Heart left ventricle (tissue), 16 donors: ENCODE measurements around the gene SRC. TPM values are rescaled to one million over a fixed set of nuclear protein-coding genes. Genes with fewer than 3 reads are reported as not detected.

ENCODE experiments used
- ATAC-seq, 4 donors: fragments of 200-7000 bp; cut with Tn5 transposase; one replicate each; pipeline ENCODE4 v1.9.1; 2020 to 2022; ENCODE audit warnings: moderate library complexity in 4 of 4, mild to moderate bottlenecking in 3 of 4, moderate number of reproducible peaks in 1 of 4
- DNase-seq, 5 donors: peaks; one replicate each; pipeline ENCODE4 v3.0.0-alpha.2; 2020
- H3K27ac ChIP-seq, 12 donors: fragments of 200-600 bp; sonication (generic) in 4 of 12; one replicate each; pipeline versions ENCODE4 v1.5.0 to v1.8.0; 2016 to 2022; ENCODE audit warnings: mild to moderate bottlenecking in 2 of 12
- H3K27me3 ChIP-seq, 9 donors: fragments of 200-600 bp; sonication (generic) in 2 of 9; one replicate each; pipeline versions ENCODE4 v1.5.1 to v1.8.0; 2016 to 2022; ENCODE audit warnings: mild to moderate bottlenecking in 3 of 9
- H3K36me3 ChIP-seq, 9 donors: fragments of 200-600 bp; sonication (generic) in 2 of 9; one replicate each; pipeline versions ENCODE4 v1.5.0 to v1.8.0; 2018 to 2022; ENCODE audit warnings: mild to moderate bottlenecking in 2 of 9
- H3K4me1 ChIP-seq, 12 donors: fragments of 200-600 bp; sonication (generic) in 4 of 12; one replicate each; pipeline versions ENCODE4 v1.5.0 to v1.8.0; 2016 to 2022; ENCODE audit warnings: mild to moderate bottlenecking in 3 of 12
- H3K4me3 ChIP-seq, 12 donors: fragments of 200-600 bp; sonication (generic) in 4 of 12; one replicate each; pipeline versions ENCODE4 v1.5.0 to v1.8.0; 2017 to 2022; ENCODE audit warnings: mild to moderate bottlenecking in 9 of 12, moderate library complexity in 4 of 12
- H3K9me3 ChIP-seq, 12 donors: fragments of 200-600 bp; sonication (generic) in 4 of 12; one replicate each; pipeline versions ENCODE4 v1.5.0 to v1.8.0; 2016 to 2022; ENCODE audit warnings: mild to moderate bottlenecking in 1 of 12
- CTCF ChIP-seq, 12 donors: fragments of 200-600 bp; sonication (generic) in 4 of 12; IDR thresholded peaks; one replicate each; pipeline versions ENCODE4 v1.5.0 to v1.8.0; 2018 to 2022; ENCODE audit warnings: antibody characterized with exemption in 12 of 12, mild to moderate bottlenecking in 5 of 12
- POLR2A ChIP-seq, 2 donors: fragments of 450-650 bp; IDR thresholded peaks; one replicate each; pipeline ENCODE4 v1.6.1; 2017; ENCODE audit warnings: antibody characterized with exemption in 2 of 2, mild to moderate bottlenecking in 2 of 2, moderate library complexity in 2 of 2
- WGBS, 4 donors: extraction: QIAGEN DNeasy Blood & Tissue Kit in 2 of 4; methylation state at CpG; one replicate each; pipeline versions ENCODE4 v1.1.5 to v1.1.7; 2013 to 2018; 5-methylcytosine and 5-hydroxymethylcytosine counted together
- intact Hi-C, 10 donors: fragments of 100-400 bp; cut with DNase I; formaldehyde crosslinking; loops; one replicate each; pipeline versions ENCODE4 v1.11.1 to v1.14.2; 2022
- polyA plus RNA-seq, 2 donors: library from polyadenylated mRNA; stranded (reverse); fragments of 200-250 nt; gene quantifications; one replicate each; pipeline ENCODE4 v1.2.3, GENCODE V29; 2013
- total RNA-seq, 9 donors: library from RNA; depleted of rRNA in 2 of 9; stranded (reverse); fragments of >200 nt in 2 of 9; fragmentation: NEBNext Ultra II Directional in 3 of 9; extraction: Animal tissue kit (Norgen Biotek cat#: 25700) in 3 of 9; gene quantifications; one replicate each; pipeline versions ENCODE4 v1.1.0 to v1.2.4, GENCODE V29; 2016 to 2023
- donor health status: ischemic (EF 13 %, LVEDD 7.1; RV severe dilation, severe dysfunction).
- donor health status: healthy with polysubstance abuse.
- donor health status: DM: no; HTN: yes; CAD: no.
- donor health status: DM: no; HTN: no; CAD: no.
- donor health status: ischemic (EF 25% LVEDD 6.9; RV normal size, moderate dysfunction).
- donor health status: ischemic (EF 25% LVEDD 5.7; RV mildly dilated, moderate dysfunction).
- donor health status: healthy.
- donor health status: DM: yes; HTN: yes; CAD: no.
- donor health status: ischemic (EF 35%, LVEDD 5.7; RV mildly dilated, moderate dysfunction).
- donor health status: nonischemic (EF 11% LVEDD 7.7; RV severe dilation, severe dysfunction).
- donor health status: DM: yes; HTN: yes; CAD: no.
- donor health status: PGD.
- donor health status: ischemic (EF 29% LVEDD 5.4; RV normal size, mild dysfunction).
- donor health status: nonischemic (EF 23%, LVEDD 6.1; RV moderate dilation, normal function).

The SRC gene
- total and polyA plus RNA-seq, 11 donors = 2.5 to 19.9 (median 5.1) TPM

GRCh38 chr20:37352608-37352980, 6.7 kb downstream of the SRC start:
- intact Hi-C loops = no loop called here
- Histone ChIP-seq H3K36me3 (no peaks in the 10 kb centered on the region), H3K4me3 (no peak overlapping the region), H3K4me1 (peaks cover 0 to 47% (median 0%) of the 10 kb centered on the region in 12 donors), H3K27me3 (no peaks in the 10 kb centered on the region), H3K9me3 (no peaks in the 10 kb centered on the region), H3K27ac (no peak overlapping the region)
- TF ChIP-seq POLR2A (IDR thresholded peaks at IDR 0.05) = no peak
- TF ChIP-seq CTCF (IDR thresholded peaks at IDR 0.05) = no peak
- no peak for DNase-seq
- no peak for ATAC-seq
- 82 to 91% (median 88%) methylated on average over 11 of the region's 11 CpGs for WGBS, 4 donors

- Histone ChIP-seq H3K27me3 (no peaks in the 10 kb centered on the region), H3K27ac (no peak overlapping the region), H3K4me1 (peaks cover 0 to 51% (median 4%) of the 10 kb centered on the region in 12 donors), H3K4me3 (no peak overlapping the region), H3K36me3 (no peaks in the 10 kb centered on the region), H3K9me3 (no peaks in the 10 kb centered on the region)
- no peak for DNase-seq
- TF ChIP-seq POLR2A (IDR thresholded peaks at IDR 0.05) = no peak
- no peak for TF ChIP-seq CTCF (IDR thresholded peaks at IDR 0.05)
- no peak for ATAC-seq
- 91 to 98% (median 93%) methylated on average over 13 of the region's 13 CpGs for WGBS, 4 donors
- intact Hi-C loops = no loop called here
Observed at GRCh38 chr20:37353285-37353849, 7.4 kb downstream of the SRC start.

- peaks cover 0 to 48% (median 7%) of the 10 kb centered on the region in 12 donors for H3K4me1 ChIP-seq
- no peaks in the 10 kb centered on the region for H3K36me3 ChIP-seq
- WGBS, 4 donors = 89 to 95% (median 93%) methylated on average over 17 to 18 of the region's 18 CpGs
- intact Hi-C loops = no loop called here
- TF ChIP-seq POLR2A (IDR thresholded peaks at IDR 0.05) (no peak), CTCF (IDR thresholded peaks at IDR 0.05) (no peak)
- DNase-seq = no peak
- H3K4me3 ChIP-seq = no peak overlapping the region
- no peaks in the 10 kb centered on the region for H3K27me3 ChIP-seq
- no peaks in the 10 kb centered on the region for H3K9me3 ChIP-seq
- no peak for ATAC-seq
- peak overlapping the region in 1 of 12 donors; percentile 31 for H3K27ac ChIP-seq
Observed at GRCh38 chr20:37354210-37355195, 8.6 kb downstream of the SRC start.
